ENCODE results near the gene B3GALT5.

DNA sequence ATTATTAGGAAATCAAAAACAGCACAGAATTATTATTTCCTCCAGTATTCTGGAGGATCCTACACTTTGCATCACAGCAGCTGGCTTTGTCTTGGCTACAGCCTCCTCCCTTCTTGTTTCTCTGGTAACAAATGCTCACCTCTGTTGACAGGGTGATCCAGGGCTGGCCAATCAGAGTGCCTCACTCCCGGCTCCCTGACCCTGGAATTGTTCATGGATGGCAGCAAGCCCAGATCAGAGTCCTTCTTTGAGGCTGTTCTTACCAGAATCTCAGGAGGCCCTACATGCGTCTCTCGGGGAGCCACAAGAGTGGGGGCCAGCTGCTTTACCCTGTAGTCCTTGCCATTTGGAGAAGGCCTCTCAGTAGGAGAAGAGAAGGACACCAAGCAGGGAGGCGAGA, 83.9 kb downstream of the B3GALT5 start:
- TF ChIP-seq, protein P1, sequence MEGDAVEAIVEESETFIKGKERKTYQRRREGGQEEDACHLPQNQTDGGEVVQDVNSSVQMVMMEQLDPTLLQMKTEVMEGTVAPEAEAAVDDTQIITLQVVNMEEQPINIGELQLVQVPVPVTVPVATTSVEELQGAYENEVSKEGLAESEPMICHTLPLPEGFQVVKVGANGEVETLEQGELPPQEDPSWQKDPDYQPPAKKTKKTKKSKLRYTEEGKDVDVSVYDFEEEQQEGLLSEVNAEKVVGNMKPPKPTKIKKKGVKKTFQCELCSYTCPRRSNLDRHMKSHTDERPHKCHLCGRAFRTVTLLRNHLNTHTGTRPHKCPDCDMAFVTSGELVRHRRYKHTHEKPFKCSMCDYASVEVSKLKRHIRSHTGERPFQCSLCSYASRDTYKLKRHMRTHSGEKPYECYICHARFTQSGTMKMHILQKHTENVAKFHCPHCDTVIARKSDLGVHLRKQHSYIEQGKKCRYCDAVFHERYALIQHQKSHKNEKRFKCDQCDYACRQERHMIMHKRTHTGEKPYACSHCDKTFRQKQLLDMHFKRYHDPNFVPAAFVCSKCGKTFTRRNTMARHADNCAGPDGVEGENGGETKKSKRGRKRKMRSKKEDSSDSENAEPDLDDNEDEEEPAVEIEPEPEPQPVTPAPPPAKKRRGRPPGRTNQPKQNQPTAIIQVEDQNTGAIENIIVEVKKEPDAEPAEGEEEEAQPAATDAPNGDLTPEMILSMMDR (IDR thresholded peaks at IDR 0.05; ENCODE audit: low read length), result no peak
- no peak for TF ChIP-seq EZH2phosphoT487 (IDR thresholded peaks at IDR 0.05; ENCODE audit: low read length)

Data from MM.1S (cell line).